Mammary epithelial cell (primary cell): ENCODE data around the gene MATN4.

ENCODE experiments used
- CTCF ChIP-seq, 2 donors: IDR thresholded peaks in 1 of 2; conservative IDR thresholded peaks in 1 of 2; 2 replicates each; pipeline ENCODE4 v1.5.1; 2011 to 2012; ENCODE audit warnings: inconsistent platforms in 2 of 2, low read length in 2 of 2, mild to moderate bottlenecking in 2 of 2, control low read depth in 1 of 2, low read depth in 1 of 2; ENCODE audit not compliant: insufficient read depth in 1 of 2; ENCODE audit errors: extremely low read depth in 1 of 2
- EZH2 ChIP-seq: IDR thresholded peaks from 2 replicates; pipeline ENCODE4 v1.6.1; 2012; ENCODE audit warnings: low read length, inconsistent platforms, borderline replicate concordance

GRCh38 chr20:45340951-45341350, 32.9 kb upstream of the MATN4 start:
- TF ChIP-seq CTCF (conservative IDR thresholded peaks at IDR 0.05 in 1 of 2, IDR thresholded peaks at IDR 0.05 in 1 of 2; ENCODE audit: extremely low read depth in 1 of 2, insufficient read depth in 1 of 2, low read depth in 1 of 2, low read length in 2 of 2) (no peak), EZH2 (no peak)
